Hepatocyte (in vitro differentiated cells): ENCODE data around the gene CREB1.

Experiments used
- CTCF ChIP-seq: fragments of 200-600 bp; sonication (generic); IDR thresholded peaks from 2 replicates; pipeline ENCODE4 v1.5.1; 2016; ENCODE audit warnings: antibody characterized with exemption, mild to moderate bottlenecking; ENCODE audit not compliant: poor library complexity
- EZH2 ChIP-seq: fragments of 200-600 bp; sonication (generic); IDR thresholded peaks from 2 replicates; pipeline ENCODE4 v1.6.1; 2016; ENCODE audit warnings: antibody characterized with exemption, mild to moderate bottlenecking, borderline replicate concordance
- EZH2phosphoT487 ChIP-seq: fragments of 200-600 bp; sonication (generic); IDR thresholded peaks from one replicate; pipeline ENCODE4 v1.6.1; 2018; ENCODE audit warnings: antibody characterized with exemption, mild to moderate bottlenecking, low read depth, moderate library complexity; ENCODE audit not compliant: unreplicated experiment, severe bottlenecking

GRCh38 chr2:207494137-207494536 is 35.6 kb upstream of the CREB1 start:
- TF ChIP-seq CTCF (no peak), EZH2 (no peak), EZH2phosphoT487 (no peak)
